PFSK-1 (cell line): ENCODE measurements around the gene ZNF581.

Experiments
- POLR2AphosphoS5 ChIP-seq: IDR thresholded peaks from 2 replicates; pipeline ENCODE4 v1.6.1; 2012; ENCODE audit warnings: low read depth, mild to moderate bottlenecking, control low read depth, low read length, moderate library complexity
- TF ChIP-seq, protein P1 (sequence below), 2 experiments: IDR thresholded peaks; 2 replicates each; pipeline versions ENCODE4 v1.6.1 to v1.8.0; 2011 to 2012; ENCODE audit warnings: low read depth in 2 of 2, low read length in 2 of 2, control low read depth in 1 of 2, inconsistent platforms in 1 of 2, mild to moderate bottlenecking in 1 of 2, moderate library complexity in 1 of 2; ENCODE audit not compliant: insufficient read depth in 1 of 2

DNA sequence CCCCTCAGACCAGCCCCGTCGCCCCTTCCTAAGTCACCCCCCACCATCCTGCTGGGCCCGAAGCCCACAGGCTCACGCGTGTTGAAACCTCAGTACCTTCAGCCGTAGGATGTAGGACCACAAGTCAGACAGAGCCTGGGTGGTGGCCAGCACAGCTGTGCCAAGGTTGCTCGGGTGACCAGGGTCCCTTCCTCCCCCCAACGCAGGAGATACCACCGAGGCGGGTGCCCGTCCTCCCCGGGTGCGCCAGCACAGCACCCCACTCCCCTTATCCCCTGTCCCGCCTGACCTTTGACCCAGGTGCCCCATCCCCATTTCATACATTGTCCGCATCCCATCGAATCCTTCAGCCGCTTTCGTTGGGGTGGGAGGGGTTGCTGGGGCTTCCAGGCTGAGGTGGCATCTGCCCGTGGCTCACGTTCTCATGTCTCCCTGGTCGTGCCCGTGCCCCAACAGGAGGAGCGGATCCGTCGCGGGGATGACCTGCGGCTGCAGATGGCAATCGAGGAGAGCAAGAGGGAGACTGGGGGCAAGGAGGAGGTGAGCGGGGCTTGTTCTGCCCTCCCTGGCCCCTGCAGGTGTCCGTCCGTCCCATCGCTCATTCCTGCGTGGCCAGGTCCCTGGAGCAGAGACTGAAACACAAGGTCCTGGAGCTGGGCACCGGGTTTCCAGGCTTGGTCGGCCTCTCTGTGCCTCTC lies 46.1 kb downstream of the ZNF581 start:
- no peak for TF ChIP-seq POLR2AphosphoS5
- TF ChIP-seq, protein P1, sequence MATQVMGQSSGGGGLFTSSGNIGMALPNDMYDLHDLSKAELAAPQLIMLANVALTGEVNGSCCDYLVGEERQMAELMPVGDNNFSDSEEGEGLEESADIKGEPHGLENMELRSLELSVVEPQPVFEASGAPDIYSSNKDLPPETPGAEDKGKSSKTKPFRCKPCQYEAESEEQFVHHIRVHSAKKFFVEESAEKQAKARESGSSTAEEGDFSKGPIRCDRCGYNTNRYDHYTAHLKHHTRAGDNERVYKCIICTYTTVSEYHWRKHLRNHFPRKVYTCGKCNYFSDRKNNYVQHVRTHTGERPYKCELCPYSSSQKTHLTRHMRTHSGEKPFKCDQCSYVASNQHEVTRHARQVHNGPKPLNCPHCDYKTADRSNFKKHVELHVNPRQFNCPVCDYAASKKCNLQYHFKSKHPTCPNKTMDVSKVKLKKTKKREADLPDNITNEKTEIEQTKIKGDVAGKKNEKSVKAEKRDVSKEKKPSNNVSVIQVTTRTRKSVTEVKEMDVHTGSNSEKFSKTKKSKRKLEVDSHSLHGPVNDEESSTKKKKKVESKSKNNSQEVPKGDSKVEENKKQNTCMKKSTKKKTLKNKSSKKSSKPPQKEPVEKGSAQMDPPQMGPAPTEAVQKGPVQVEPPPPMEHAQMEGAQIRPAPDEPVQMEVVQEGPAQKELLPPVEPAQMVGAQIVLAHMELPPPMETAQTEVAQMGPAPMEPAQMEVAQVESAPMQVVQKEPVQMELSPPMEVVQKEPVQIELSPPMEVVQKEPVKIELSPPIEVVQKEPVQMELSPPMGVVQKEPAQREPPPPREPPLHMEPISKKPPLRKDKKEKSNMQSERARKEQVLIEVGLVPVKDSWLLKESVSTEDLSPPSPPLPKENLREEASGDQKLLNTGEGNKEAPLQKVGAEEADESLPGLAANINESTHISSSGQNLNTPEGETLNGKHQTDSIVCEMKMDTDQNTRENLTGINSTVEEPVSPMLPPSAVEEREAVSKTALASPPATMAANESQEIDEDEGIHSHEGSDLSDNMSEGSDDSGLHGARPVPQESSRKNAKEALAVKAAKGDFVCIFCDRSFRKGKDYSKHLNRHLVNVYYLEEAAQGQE (IDR thresholded peaks at IDR 0.05; ENCODE audit: insufficient read depth in 1 of 2, low read depth in 2 of 2, low read length in 2 of 2): no peak
